Right forelimb (tissue), 1 donor: ENCODE data around the gene SPEF1.
A peak's percentile ranks its signal among the peaks of the same experiment; 100 is the strongest.
"Not testable (repeated sequence)": the region's sequence is repeated elsewhere in the genome, so short reads cannot be mapped to it uniquely, and the experiment has no call there.

Source experiments
- DNase-seq: peaks from one replicate; pipeline ENCODE4 v3.0.0-alpha.2; 2018

Gene SPEF1

GRCh38 chr20:3804781-3805180 lies 23.5 kb upstream of the SPEF1 start:
- DNase-seq = no peak

DNA sequence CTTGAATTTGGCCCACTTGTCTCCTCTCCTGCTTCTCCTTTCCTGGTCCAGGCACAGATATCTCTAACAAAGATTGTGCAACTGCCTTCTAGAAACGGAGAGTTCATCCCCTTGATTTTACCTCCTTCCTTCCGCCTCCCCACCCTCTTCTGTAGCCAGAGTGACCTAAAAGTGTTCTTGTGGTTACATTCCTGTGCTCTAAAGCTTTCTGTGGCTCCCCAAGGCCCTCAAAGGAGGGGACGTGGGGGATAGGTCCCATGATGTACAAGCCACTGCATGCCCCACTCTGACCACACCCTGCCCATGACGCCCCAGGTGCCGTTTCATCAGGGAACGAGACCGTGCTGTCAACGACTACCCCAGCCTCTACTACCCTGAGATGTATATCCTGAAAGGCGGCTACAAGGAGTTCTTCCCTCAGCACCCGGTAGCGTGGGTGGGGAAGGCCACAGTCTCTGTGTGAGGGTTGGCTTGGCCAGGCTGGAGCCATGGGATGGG lies 23.1 kb upstream of the SPEF1 start:
- DNase-seq = no peak

GRCh38 chr20:3803854-3804253 lies 22.6 kb upstream of the SPEF1 start:
- DNase-seq = no peak

GRCh38 chr20:3803289-3803688 lies 22.0 kb upstream of the SPEF1 start:
- DNase-seq = no peak

GRCh38 chr20:3802524-3803239 lies 21.4 kb upstream of the SPEF1 start:
- DNase-seq = no peak

DNA sequence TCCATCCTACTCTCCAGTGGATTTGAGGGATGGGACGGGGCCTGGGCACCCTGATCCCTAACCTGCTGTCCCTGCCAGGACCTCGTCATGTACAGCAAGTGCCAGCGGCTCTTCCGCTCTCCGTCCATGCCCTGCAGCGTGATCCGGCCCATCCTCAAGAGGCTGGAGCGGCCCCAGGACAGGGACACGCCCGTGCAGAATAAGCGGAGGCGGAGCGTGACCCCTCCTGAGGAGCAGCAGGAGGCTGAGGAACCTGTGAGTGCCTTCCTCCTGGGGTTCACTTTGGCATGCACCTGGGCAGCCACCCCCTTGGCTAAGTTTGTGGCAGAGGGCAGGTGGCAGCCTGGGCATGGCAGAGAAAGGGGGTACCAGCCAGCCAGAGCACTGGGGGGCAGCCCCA lies 20.6 kb upstream of the SPEF1 start:
- no peak for DNase-seq

DNA sequence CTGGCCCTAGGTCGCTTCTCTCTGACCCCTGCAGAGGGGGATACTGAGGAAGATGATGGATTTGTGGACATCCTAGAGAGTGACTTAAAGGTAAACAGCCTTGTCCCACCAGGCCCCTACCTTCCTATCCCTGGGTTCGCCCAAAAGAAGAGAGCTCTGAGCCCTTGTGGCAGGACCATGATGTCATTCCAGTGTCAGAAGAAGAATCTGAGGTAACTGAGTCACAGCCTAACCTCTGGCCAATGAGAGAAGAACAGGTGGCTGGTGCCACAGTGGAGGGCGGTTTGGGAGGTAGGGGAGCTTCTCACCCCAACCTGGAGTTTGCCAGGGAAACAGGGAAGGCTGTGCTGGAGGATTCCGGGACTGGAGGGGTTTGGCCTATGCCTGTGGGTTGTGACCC lies 20.1 kb upstream of the SPEF1 start:
- no peak for DNase-seq

DNA sequence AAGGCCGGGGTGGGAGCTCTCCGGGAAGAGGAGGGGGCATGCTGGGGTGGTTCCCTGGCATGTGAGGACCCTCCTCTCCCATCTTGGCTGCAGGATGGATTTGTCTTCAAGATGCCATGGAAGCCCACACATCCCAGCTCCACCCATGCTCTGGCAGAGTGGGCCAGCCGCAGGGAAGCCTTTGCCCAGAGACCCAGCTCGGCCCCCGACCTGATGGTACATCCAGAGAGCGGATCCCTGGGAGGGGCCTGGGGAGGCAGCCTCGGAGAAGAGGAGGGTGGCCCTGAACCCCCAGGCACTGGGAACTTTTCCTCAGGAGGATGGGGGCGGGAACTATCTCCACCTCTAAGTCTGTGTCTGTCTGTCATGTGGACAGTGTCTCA lies 19.6 kb upstream of the SPEF1 start:
- DNase-seq = no peak

DNA sequence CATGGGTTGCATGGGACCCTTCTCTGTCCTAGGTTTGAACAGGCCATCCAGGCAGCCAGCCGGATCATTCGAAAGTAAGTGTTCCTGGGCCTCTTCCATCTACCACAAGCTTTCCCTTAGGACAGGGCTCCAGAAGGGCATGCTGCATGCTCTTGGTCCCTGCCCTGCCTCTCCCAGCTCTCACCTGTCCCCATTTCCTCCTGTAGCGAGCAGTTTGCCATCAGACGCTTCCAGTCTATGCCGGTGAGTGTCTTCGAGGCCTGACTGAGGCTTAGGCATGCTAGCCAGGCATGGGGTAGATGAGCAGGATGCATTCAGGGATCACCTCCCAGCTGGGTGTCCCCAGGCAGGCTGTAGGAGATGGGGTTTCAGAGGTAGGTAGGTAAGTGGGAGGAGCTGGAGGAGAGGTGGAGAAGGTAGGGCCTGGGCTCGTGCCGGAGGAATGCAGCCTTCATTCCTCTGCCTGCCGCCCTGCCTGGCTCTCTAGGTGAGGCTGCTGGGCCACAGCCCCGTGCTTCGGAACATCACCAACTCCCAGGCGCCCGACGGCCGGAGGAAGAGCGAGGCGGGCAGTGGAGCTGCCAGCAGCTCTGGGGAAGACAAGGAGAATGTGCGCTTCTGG lies 19.1 kb upstream of the SPEF1 start:
- no peak for DNase-seq

GRCh38 chr20:3798908-3799248 lies 17.6 kb upstream of the SPEF1 start:
- peak; percentile 63 for DNase-seq

- DNase-seq = no peak
Measured at GRCh38 chr20:3798373-3798768, 17.1 kb upstream of the SPEF1 start.

GRCh38 chr20:3797592-3798372 lies 16.5 kb upstream of the SPEF1 start:
- DNase-seq = no peak

DNA sequence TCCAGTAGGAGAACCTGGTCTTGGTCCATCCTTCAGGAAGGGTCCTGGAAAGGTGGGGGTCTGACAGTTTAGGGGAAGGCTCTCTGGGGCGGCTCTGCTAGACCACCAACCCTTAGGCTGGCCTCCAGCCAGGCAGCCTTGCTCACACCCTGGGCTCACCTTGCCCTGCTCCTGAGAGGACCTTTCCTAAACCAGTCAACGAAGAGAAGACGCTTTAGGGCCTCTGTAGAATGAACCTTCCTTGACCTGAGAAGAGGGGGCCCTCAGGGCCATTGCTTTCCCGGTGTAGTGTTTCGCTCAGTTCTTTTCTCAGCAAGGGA lies 15.9 kb upstream of the SPEF1 start:
- DNase-seq = no peak

DNA sequence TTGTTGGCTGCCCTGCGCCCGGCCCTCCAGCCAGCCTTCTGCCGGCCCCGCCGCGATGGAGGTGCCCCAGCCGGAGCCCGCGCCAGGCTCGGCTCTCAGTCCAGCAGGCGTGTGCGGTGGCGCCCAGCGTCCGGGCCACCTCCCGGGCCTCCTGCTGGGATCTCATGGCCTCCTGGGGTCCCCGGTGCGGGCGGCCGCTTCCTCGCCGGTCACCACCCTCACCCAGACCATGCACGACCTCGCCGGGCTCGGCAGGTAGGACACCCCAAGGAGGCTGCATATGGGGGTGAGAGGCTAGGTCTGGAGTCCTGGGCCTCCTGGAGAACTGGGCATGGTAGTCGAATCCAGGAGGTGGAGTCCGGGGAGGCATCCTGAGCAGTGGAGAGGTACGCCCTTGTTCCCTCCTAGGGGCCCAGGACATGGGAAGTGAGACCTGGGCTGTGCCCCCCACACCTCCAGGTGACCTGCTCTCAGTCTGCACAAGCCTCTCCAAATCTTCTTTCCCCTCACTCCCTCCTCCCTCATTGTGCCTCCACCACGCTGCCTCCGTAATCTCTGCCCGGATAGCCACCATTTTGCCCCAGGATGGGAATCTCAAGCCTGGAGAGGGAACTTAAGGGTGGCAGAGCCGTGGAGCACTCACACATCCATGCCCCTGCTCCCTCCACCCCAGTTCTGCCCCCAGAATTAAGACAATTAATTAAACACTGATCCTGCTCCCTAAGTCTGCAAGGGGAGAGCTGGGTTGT lies 15.4 kb upstream of the SPEF1 start:
- no peak for DNase-seq

GRCh38 chr20:3795511-3796468 lies 14.5 kb upstream of the SPEF1 start, which contains the start of gene CDC25B:
CDC25B (plus strand) TSS chr20:3796310; CDS start chr20:3796532, 222 bp downstream.
- peak; percentile 96 for DNase-seq

- DNase-seq = no peak
Measured at GRCh38 chr20:3794701-3795420, 13.6 kb upstream of the SPEF1 start.

DNA sequence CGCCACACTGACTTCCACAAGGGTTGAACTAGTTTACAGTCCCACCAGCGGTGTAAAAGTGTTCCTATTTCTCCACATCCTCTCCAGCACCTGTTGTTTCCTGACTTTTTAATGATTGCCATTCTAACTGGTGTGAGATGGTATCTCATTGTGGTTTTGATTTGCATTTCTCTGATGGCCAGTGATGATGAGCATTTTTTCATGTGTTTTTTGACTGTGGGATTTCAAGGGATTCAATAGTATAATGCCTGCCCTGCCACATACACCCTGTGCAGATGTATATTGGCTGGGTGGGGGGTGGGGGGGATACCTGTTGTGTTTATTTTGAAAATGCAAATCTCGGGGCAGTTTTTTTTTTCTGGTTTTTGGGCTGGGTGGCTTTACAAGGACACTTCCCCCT lies 12.9 kb upstream of the SPEF1 start:
- DNase-seq = not testable (repeated sequence)

- DNase-seq = not testable (repeated sequence)
Measured at GRCh38 chr20:3789201-3789600, 8.0 kb upstream of the SPEF1 start.

GRCh38 chr20:3788685-3789155 lies 7.5 kb upstream of the SPEF1 start:
- no peak for DNase-seq

GRCh38 chr20:3787324-3788014 lies 6.2 kb upstream of the SPEF1 start:
- no peak for DNase-seq
